Liver (tissue), 9 donors: ENCODE results near the gene UBL4B. TPM values are rescaled to one million over a fixed set of nuclear protein-coding genes. Genes with fewer than 3 reads are reported as not detected.

Experiments
- DNase-seq: peaks from one replicate; pipeline ENCODE4 v3.0.0-alpha.2; 2017; ENCODE audit warnings: low spot score
- H3K27ac ChIP-seq, 2 donors: one replicate each; pipeline ENCODE4 v1.7.0; 2013; ENCODE audit warnings: inconsistent platforms in 2 of 2, low read length in 2 of 2, control low read depth in 1 of 2, low read depth in 1 of 2, mild to moderate bottlenecking in 1 of 2
- H3K27me3 ChIP-seq, 4 donors: one replicate each; pipeline versions ENCODE4 v1.6.1 to v1.7.0; 2013; ENCODE audit warnings: low read length in 3 of 4, inconsistent platforms in 1 of 4, mild to moderate bottlenecking in 1 of 4, moderate library complexity in 1 of 4; ENCODE audit not compliant: control insufficient read depth in 4 of 4, insufficient read depth in 4 of 4
- H3K36me3 ChIP-seq, 4 donors: one replicate each; pipeline versions ENCODE4 v1.6.1 to v1.7.0; 2013; ENCODE audit warnings: low read length in 3 of 4, mild to moderate bottlenecking in 3 of 4, low read depth in 1 of 4, moderate library complexity in 1 of 4; ENCODE audit not compliant: control insufficient read depth in 4 of 4, insufficient read depth in 3 of 4
- H3K4me1 ChIP-seq, 4 donors: one replicate each; pipeline versions ENCODE4 v1.6.1 to v1.7.0; 2013; ENCODE audit warnings: low read length in 3 of 4, mild to moderate bottlenecking in 3 of 4, moderate library complexity in 1 of 4; ENCODE audit not compliant: control insufficient read depth in 4 of 4, insufficient read depth in 4 of 4
- H3K4me3 ChIP-seq, 3 donors: one replicate each; pipeline versions ENCODE4 v1.6.1 to v1.7.0; 2013; ENCODE audit warnings: low read length in 3 of 3, control low read depth in 1 of 3, low read depth in 1 of 3, mild to moderate bottlenecking in 1 of 3
- H3K9ac ChIP-seq, 2 donors: one replicate each; pipeline ENCODE4 v1.7.0; 2013; ENCODE audit warnings: low read length in 2 of 2, mild to moderate bottlenecking in 2 of 2, moderate library complexity in 2 of 2, control low read depth in 1 of 2, low read depth in 1 of 2
- H3K9me3 ChIP-seq, 4 donors: one replicate each; pipeline versions ENCODE4 v1.6.1 to v1.7.0; 2013; ENCODE audit warnings: low read length in 3 of 4; ENCODE audit not compliant: control insufficient read depth in 4 of 4
- ATF3 ChIP-seq: IDR thresholded peaks from 2 replicates; pipeline ENCODE4 v1.6.1; 2016; ENCODE audit warnings: antibody characterized with exemption
- CTCF ChIP-seq: fragments of 150-350 bp; IDR thresholded peaks from 2 replicates; pipeline ENCODE4 v1.5.1; 2017; ENCODE audit warnings: improper control_type of control experiment, low read depth, low read length; ENCODE audit not compliant: missing input control
- EGR1 ChIP-seq, 2 donors: IDR thresholded peaks; 2 replicates each; pipeline ENCODE4 v1.6.1; 2016 to 2018; ENCODE audit warnings: antibody characterized with exemption in 2 of 2, low read depth in 2 of 2
- FOXA1 ChIP-seq: IDR thresholded peaks from 2 replicates; pipeline ENCODE4 v1.6.1; 2016; ENCODE audit warnings: antibody characterized with exemption
- FOXA2 ChIP-seq: IDR thresholded peaks from 2 replicates; pipeline ENCODE4 v1.6.1; 2016; ENCODE audit warnings: antibody characterized with exemption
- GABPA ChIP-seq, 2 donors: IDR thresholded peaks in 1 of 2; conservative IDR thresholded peaks in 1 of 2; 2 replicates each; pipeline ENCODE4 v1.6.1; 2016; ENCODE audit warnings: antibody characterized with exemption in 2 of 2, mild to moderate bottlenecking in 1 of 2, moderate library complexity in 1 of 2
- HNF4A ChIP-seq, 2 donors: conservative IDR thresholded peaks; 2 replicates each; pipeline ENCODE4 v1.6.1; 2016; ENCODE audit warnings: antibody characterized with exemption in 2 of 2, mild to moderate bottlenecking in 2 of 2
- HNF4G ChIP-seq: IDR thresholded peaks from 2 replicates; pipeline ENCODE4 v1.6.1; 2016; ENCODE audit warnings: antibody characterized with exemption
- JUND ChIP-seq, 2 donors: IDR thresholded peaks; 2 replicates each; pipeline ENCODE4 v1.6.1; 2016; ENCODE audit warnings: antibody characterized with exemption in 2 of 2
- MAX ChIP-seq: IDR thresholded peaks from 2 replicates; pipeline ENCODE4 v1.6.1; 2016; ENCODE audit warnings: antibody characterized with exemption
- NR2F2 ChIP-seq: IDR thresholded peaks from 2 replicates; pipeline ENCODE4 v1.6.1; 2016; ENCODE audit warnings: antibody characterized with exemption
- RAD21 ChIP-seq, 2 donors: IDR thresholded peaks; 2 replicates each; pipeline ENCODE4 v1.6.1; 2016; ENCODE audit warnings: antibody characterized with exemption in 2 of 2, mild to moderate bottlenecking in 2 of 2
- REST ChIP-seq: IDR thresholded peaks from 2 replicates; pipeline ENCODE4 v1.6.1; 2016; ENCODE audit warnings: antibody characterized with exemption, mild to moderate bottlenecking
- RXRA ChIP-seq, 2 donors: IDR thresholded peaks; 2 replicates each; pipeline ENCODE4 v1.6.1; 2017 to 2018; ENCODE audit warnings: antibody characterized with exemption in 2 of 2, mild to moderate bottlenecking in 1 of 2
- SP1 ChIP-seq: IDR thresholded peaks from 2 replicates; pipeline ENCODE4 v1.6.1; 2018; ENCODE audit warnings: antibody characterized with exemption, mild to moderate bottlenecking
- TAF1 ChIP-seq: conservative IDR thresholded peaks from 2 replicates; pipeline ENCODE4 v1.6.1; 2016; ENCODE audit warnings: antibody characterized with exemption, mild to moderate bottlenecking
- YY1 ChIP-seq: IDR thresholded peaks from 2 replicates; pipeline ENCODE4 v1.6.1; 2016; ENCODE audit warnings: antibody characterized with exemption, mild to moderate bottlenecking
- ZBTB33 ChIP-seq: IDR thresholded peaks from 2 replicates; pipeline ENCODE4 v1.6.1; 2016; ENCODE audit warnings: antibody characterized with exemption
- WGBS: extraction: QIAGEN DNeasy Blood & Tissue Kit; methylation state at CpG from one replicate; pipeline ENCODE4 v1.1.7; 2013; 5-methylcytosine and 5-hydroxymethylcytosine counted together
- polyA plus RNA-seq, 2 donors: library from polyadenylated mRNA; stranded (reverse) in 1 of 2; unstranded in 1 of 2; fragments of 200-250 nt in 1 of 2; fragments of >200 nt in 1 of 2; fragmentation: Nextera tagmentation in 1 of 2; extraction: Ambion mirVana in 1 of 2; gene quantifications; one replicate each; pipeline versions ENCODE4 v1.2.1 to v1.2.3, GENCODE V29; 2013 to 2015
- total RNA-seq, 2 donors: library from RNA; depleted of rRNA; stranded (reverse); fragments of >200 nt; gene quantifications; one replicate each; pipeline ENCODE4 v1.2.3, GENCODE V29; 2014
- donor health status: healthy.
- donor health status: healthy.
- donor health status: healthy.
- donor health status: healthy.
- donor health status: healthy.

The UBL4B gene
- total and polyA plus RNA-seq, 4 donors, result not detected

GRCh38 chr1:110065841-110066240 is 46.4 kb upstream of the UBL4B start (continued):
- TF ChIP-seq REST (no peak), SP1 (no peak), NR2F2 (no peak), YY1 (no peak), ZBTB33 (no peak)

GRCh38 chr1:110067479-110067892 is 44.8 kb upstream of the UBL4B start:
- TF ChIP-seq JUND (IDR thresholded peaks at IDR 0.05) (no peak), REST (no peak), FOXA2 (no peak), MAX (no peak), RXRA (IDR thresholded peaks at IDR 0.05) (no peak), SP1 (no peak), HNF4G (no peak), RAD21 (IDR thresholded peaks at IDR 0.05) (no peak), FOXA1 (no peak), NR2F2 (no peak), ATF3 (no peak), CTCF (no peak), TAF1 (no peak), ZBTB33 (no peak), GABPA (IDR thresholded peaks at IDR 0.05 in 1 of 2, conservative IDR thresholded peaks at IDR 0.05 in 1 of 2) (no peak), HNF4A (conservative IDR thresholded peaks at IDR 0.05) (no peak), YY1 (no peak), EGR1 (IDR thresholded peaks at IDR 0.05; ENCODE audit: low read depth in 2 of 2) (no peak)
- H3K27me3 ChIP-seq, result peaks cover 0 to 35% (median 24%) of the 10 kb centered on the region in 4 donors
- no peaks in the 10 kb centered on the region for H3K36me3 ChIP-seq
- H3K4me1 ChIP-seq, result peaks cover 8 to 20% (median 10%) of the 10 kb centered on the region in 4 donors
- DNase-seq, result no peak
- WGBS, result 34% methylated on average over 23 of the region's 23 CpGs
- H3K9me3 ChIP-seq, result peaks cover 0 to 20% (median 3%) of the 10 kb centered on the region in 4 donors
- H3K4me3 ChIP-seq, result no peak overlapping the region
- no peak overlapping the region for H3K27ac ChIP-seq
- no peak overlapping the region for H3K9ac ChIP-seq
